GM06990 (cell line): ENCODE measurements around the gene PIH1D2.
A peak's percentile ranks its signal among the peaks of the same experiment; 100 is the strongest.

Experiments used
- DNase-seq: peaks from one replicate; pipeline ENCODE4 v3.0.0-alpha.2; 2011; ENCODE audit not compliant: insufficient read length; ENCODE audit errors: extremely low read depth
- H3K27me3 ChIP-seq: replicated peaks from 2 replicates; pipeline ENCODE4 v1.6.0; 2011; ENCODE audit warnings: low read length; ENCODE audit not compliant: control insufficient read depth, insufficient read depth
- H3K36me3 ChIP-seq: 2 replicates; pipeline ENCODE4 v1.5.1; 2011; ENCODE audit warnings: low read length; ENCODE audit not compliant: control insufficient read depth, insufficient read depth
- H3K4me3 ChIP-seq: replicated peaks from 2 replicates; pipeline ENCODE4 v1.5.1; 2011; ENCODE audit warnings: low read depth, mild to moderate bottlenecking, control low read depth, low read length
- CTCF ChIP-seq: IDR thresholded peaks from 2 replicates; pipeline ENCODE4 v1.5.1; 2011; ENCODE audit warnings: low read length, control low read depth, mild to moderate bottlenecking, inconsistent platforms; ENCODE audit not compliant: insufficient read depth, poor library complexity, severe bottlenecking

Gene PIH1D2

DNA sequence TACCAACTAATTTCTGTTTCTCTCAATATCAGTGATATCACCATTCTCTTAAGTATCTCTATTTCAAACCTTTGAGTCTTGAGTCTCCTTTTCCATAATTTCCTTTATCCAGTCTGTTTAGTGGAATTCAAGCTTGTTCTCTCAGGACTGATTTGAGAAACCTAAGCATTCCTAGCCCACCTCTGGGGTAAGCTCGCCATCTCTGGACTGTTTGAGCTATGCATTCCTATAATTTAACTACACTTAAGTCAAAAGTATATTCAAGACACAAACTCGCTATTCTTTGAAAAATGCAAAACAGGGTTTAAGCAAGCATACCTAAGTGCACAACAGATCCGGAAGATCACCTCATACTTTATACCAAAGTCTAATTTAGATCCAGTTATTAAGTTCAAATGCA is 50.7 kb downstream of the PIH1D2 start:
- peak; percentile 10 for DNase-seq
- no peak overlapping the region for H3K4me3 ChIP-seq

GRCh38 chr11:112019066-112019465 is 54.8 kb downstream of the PIH1D2 start:
- DNase-seq: no peak
- TF ChIP-seq CTCF: no peak
- H3K36me3 ChIP-seq: no peaks in the 10 kb centered on the region
- no peak overlapping the region for H3K4me3 ChIP-seq
- H3K27me3 ChIP-seq: no peaks in the 10 kb centered on the region

More for the DNA sequence above, 50.7 kb downstream of the PIH1D2 start:
- Histone ChIP-seq H3K27me3 (no peaks in the 10 kb centered on the region), H3K36me3 (no peaks in the 10 kb centered on the region)
- no peak for TF ChIP-seq CTCF
